HepG2 (cell line): ENCODE measurements around the gene SNHG17.

Source experiments
- CTCF ChIP-seq: sonication (generic); formaldehyde crosslinking; IDR thresholded peaks from 2 replicates; pipeline ENCODE4 v1.5.0; 2020; ENCODE audit warnings: mild to moderate bottlenecking, missing genetic modification reagents, moderate library complexity
- RXRA ChIP-seq: sonication (generic); formaldehyde crosslinking; IDR thresholded peaks from 2 replicates; pipeline ENCODE4 v1.5.1; 2020; ENCODE audit warnings: missing genetic modification reagents

- TF ChIP-seq CTCF (CRISPR knock-in tag) (no peak), RXRA (no peak)
Observed at GRCh38 chr20:38392356-38392755, 42.8 kb downstream of the SNHG17 start.
